B cell (primary cell): ENCODE data around the gene RENBP. TPM values are rescaled to one million over a fixed set of nuclear protein-coding genes. Genes with fewer than 3 reads are reported as not detected.

Source experiments
- ATAC-seq: fragments of 200-7000 bp; cut with Tn5 transposase; one replicate; pipeline ENCODE4 v1.10.0; 2021; ENCODE audit warnings: low read depth, mild to moderate bottlenecking, moderate number of reproducible peaks, moderate library complexity
- CTCF ChIA-PET: fragments of 350-600 bp; sonication (Branson Sonifier 250); formaldehyde crosslinking; loops from one replicate; lab custom pipeline; 2021; ENCODE audit warnings: antibody characterized with exemption, inconsistent platforms; lab: Charles Lee
- POLR2A ChIA-PET: fragments of 350-600 bp; sonication (Branson Sonifier 250); formaldehyde crosslinking; loops from one replicate; lab custom pipeline; 2021; ENCODE audit warnings: antibody characterized with exemption; lab: Charles Lee
- DNase-seq: peaks from one replicate; pipeline ENCODE4 v3.0.0; 2013
- H2AFZ ChIP-seq: 2 replicates; pipeline ENCODE4 v1.6.1; 2012; ENCODE audit warnings: mild to moderate bottlenecking, low read depth, low read length; ENCODE audit not compliant: insufficient read depth, poor library complexity, severe bottlenecking
- H3K27ac ChIP-seq, 2 donors: 1 replicate in 1 of 2; 2 replicates in 1 of 2; pipeline ENCODE4 v1.5.1; 2012 to 2013; ENCODE audit warnings: low read length in 2 of 2, mild to moderate bottlenecking in 2 of 2, moderate library complexity in 1 of 2
- H3K27me3 ChIP-seq, 4 experiments: fragments of 200-600 bp in 1 of 4; sonication (generic) in 1 of 4; replicated peaks in 1 of 4; 1 replicate in 2 of 4; 2 replicates in 2 of 4; pipeline versions ENCODE4 v1.6.1 to v1.7.0; 2013 to 2016; ENCODE audit warnings: low read length in 3 of 4, mild to moderate bottlenecking in 2 of 4, mixed read lengths in 1 of 4, moderate library complexity in 1 of 4; ENCODE audit not compliant: insufficient read depth in 4 of 4, control insufficient read depth in 3 of 4; ENCODE audit errors: control extremely low read depth in 1 of 4
- H3K36me3 ChIP-seq, 2 experiments: replicated peaks in 1 of 2; 1 replicate in 1 of 2; 2 replicates in 1 of 2; pipeline versions ENCODE4 v1.6.1 to v1.7.1; 2013; ENCODE audit warnings: low read length in 1 of 2; ENCODE audit not compliant: insufficient read depth in 2 of 2, control insufficient read depth in 1 of 2; ENCODE audit errors: control extremely low read depth in 1 of 2, extremely low read depth in 1 of 2
- H3K4me1 ChIP-seq, 2 donors: fragments of 200-600 bp in 1 of 2; sonication (generic) in 1 of 2; 1 replicate in 1 of 2; 2 replicates in 1 of 2; pipeline versions ENCODE4 v1.5.1 to v1.6.1; 2013 to 2017; ENCODE audit warnings: low read length in 2 of 2; ENCODE audit not compliant: control insufficient read depth in 2 of 2, insufficient read depth in 2 of 2
- H3K4me2 ChIP-seq: replicated peaks from 2 replicates; pipeline ENCODE3; 2012; ENCODE audit warnings: mild to moderate bottlenecking, low read depth, low read length; ENCODE audit not compliant: poor library complexity, severe bottlenecking
- H3K4me3 ChIP-seq, 5 experiments: fragments of 200-600 bp in 1 of 5; sonication (generic) in 1 of 5; 1 replicate in 3 of 5; 2 replicates in 2 of 5; pipeline versions ENCODE4 v1.5.1 to v1.7.0; 2011 to 2016; ENCODE audit warnings: low read length in 4 of 5, mild to moderate bottlenecking in 4 of 5, low read depth in 2 of 5, control low read depth in 1 of 5, moderate library complexity in 1 of 5; ENCODE audit not compliant: insufficient read depth in 1 of 5; ENCODE audit errors: control extremely low read depth in 1 of 5, extremely low read depth in 1 of 5
- H3K79me2 ChIP-seq: fragments of 200-600 bp; sonication (generic); one replicate; pipeline ENCODE4 v1.6.0; 2016; ENCODE audit warnings: low read length; ENCODE audit not compliant: control insufficient read depth, insufficient read depth
- H3K9ac ChIP-seq: fragments of 200-600 bp; sonication (generic); 2 replicates; pipeline ENCODE4 v1.6.1; 2017; ENCODE audit warnings: mild to moderate bottlenecking, low read length, moderate library complexity
- H3K9me3 ChIP-seq, 3 donors: one replicate each; pipeline versions ENCODE4 v1.6.1 to v1.7.1; 2013; ENCODE audit warnings: low read length in 2 of 3; ENCODE audit not compliant: control insufficient read depth in 2 of 3, insufficient read depth in 1 of 3; ENCODE audit errors: control extremely low read depth in 1 of 3
- H4K20me1 ChIP-seq: 2 replicates; pipeline ENCODE4 v1.6.0; 2012; ENCODE audit warnings: mild to moderate bottlenecking, low read length; ENCODE audit not compliant: insufficient read depth, control insufficient read depth, poor library complexity, severe bottlenecking
- H3K27ac Mint-ChIP-seq: one replicate; pipeline ENCODE4 v1.8.0; 2021; ENCODE audit warnings: mixed read lengths
- H3K27me3 Mint-ChIP-seq: one replicate; pipeline ENCODE4 v1.8.0; 2021; ENCODE audit warnings: mixed read lengths
- H3K4me1 Mint-ChIP-seq: one replicate; pipeline ENCODE4 v1.8.0; 2021; ENCODE audit warnings: mixed read lengths
- H3K4me3 Mint-ChIP-seq: one replicate; pipeline ENCODE4 v1.8.0; 2021; ENCODE audit warnings: mixed read lengths
- H3K9me3 Mint-ChIP-seq: one replicate; pipeline ENCODE4 v1.8.0; 2022; ENCODE audit warnings: mixed read lengths; ENCODE audit not compliant: insufficient read depth
- EZH2 ChIP-seq: IDR thresholded peaks from 2 replicates; pipeline ENCODE4 v1.6.1; 2012; ENCODE audit warnings: borderline replicate concordance, low read depth, mild to moderate bottlenecking, moderate library complexity, low read length; ENCODE audit not compliant: insufficient read depth, poor library complexity, severe bottlenecking
- WGBS: methylation state at CpG from one replicate; pipeline ENCODE4 v1.1.5; 2013; ENCODE audit warnings: missing lambda C conversion rate; ENCODE audit not compliant: insufficient coverage; 5-methylcytosine and 5-hydroxymethylcytosine counted together
- intact Hi-C: fragments of 100-400 bp; cut with micrococcal nuclease; formaldehyde crosslinking; loops from one replicate; pipeline ENCODE4 v1.10.0; 2022
- polyA plus RNA-seq: library from polyadenylated mRNA; depleted of rRNA; stranded (reverse); fragments of >200 nt; gene quantifications from 2 replicates; pipeline ENCODE4 v1.2.3, GENCODE V29; 2012
- total RNA-seq, 2 donors: library from RNA; stranded (reverse); fragments of 120-200 nt in 1 of 2; gene quantifications; 1 replicate in 1 of 2; 2 replicates in 1 of 2; pipeline versions ENCODE4 v1.2.3 to v1.2.4, GENCODE V29; 2013 to 2022
- TF ChIP-seq, protein P1 (sequence below): fragments of 200-600 bp; IDR thresholded peaks from one replicate; pipeline ENCODE4 v1.8.0; 2022; ENCODE audit warnings: antibody characterized with exemption, mild to moderate bottlenecking

RENBP gene
- total and polyA plus RNA-seq, 2 donors (not counting 1 experiment from before 2014, with no cell fraction given) = 30.6 to 39.2 TPM

- peaks cover 4 to 26% of the 10 kb centered on the region in 2 donors for H3K4me1 ChIP-seq
- H3K79me2 ChIP-seq = peaks cover 5% of the 10 kb centered on the region
- H3K27me3 ChIP-seq = no peaks in the 10 kb centered on the region
- no peaks in the 10 kb centered on the region for H3K9me3 ChIP-seq
- no peak overlapping the region for H2AFZ ChIP-seq
- H3K27ac Mint-ChIP-seq = peak overlapping the region; percentile 15
- H3K4me1 Mint-ChIP-seq = peaks cover 13% of the 10 kb centered on the region
- H3K4me3 Mint-ChIP-seq = no peak overlapping the region
- no peak overlapping the region for H3K4me3 ChIP-seq
- H3K36me3 ChIP-seq = peaks cover 0 to 47% of the 10 kb centered on the region in 2 experiments
- ChIA-PET POLR2A (interaction anchor here (0.6 to 5.8 kb wide), 2 partner anchors 10 to 23 kb away, joined by 4 to 58 read pairs; partner anchors contain the start of gene ARHGAP4), CTCF (interaction anchor here (1.0 to 15.4 kb wide), 6 partner anchors 13 to 262 kb away, joined by 3 to 325 read pairs (median 20); partner anchors contain the start of genes ARHGAP4, NAA10 and PLXNB3)
- no peak for TF ChIP-seq EZH2
- TF ChIP-seq, protein P1, sequence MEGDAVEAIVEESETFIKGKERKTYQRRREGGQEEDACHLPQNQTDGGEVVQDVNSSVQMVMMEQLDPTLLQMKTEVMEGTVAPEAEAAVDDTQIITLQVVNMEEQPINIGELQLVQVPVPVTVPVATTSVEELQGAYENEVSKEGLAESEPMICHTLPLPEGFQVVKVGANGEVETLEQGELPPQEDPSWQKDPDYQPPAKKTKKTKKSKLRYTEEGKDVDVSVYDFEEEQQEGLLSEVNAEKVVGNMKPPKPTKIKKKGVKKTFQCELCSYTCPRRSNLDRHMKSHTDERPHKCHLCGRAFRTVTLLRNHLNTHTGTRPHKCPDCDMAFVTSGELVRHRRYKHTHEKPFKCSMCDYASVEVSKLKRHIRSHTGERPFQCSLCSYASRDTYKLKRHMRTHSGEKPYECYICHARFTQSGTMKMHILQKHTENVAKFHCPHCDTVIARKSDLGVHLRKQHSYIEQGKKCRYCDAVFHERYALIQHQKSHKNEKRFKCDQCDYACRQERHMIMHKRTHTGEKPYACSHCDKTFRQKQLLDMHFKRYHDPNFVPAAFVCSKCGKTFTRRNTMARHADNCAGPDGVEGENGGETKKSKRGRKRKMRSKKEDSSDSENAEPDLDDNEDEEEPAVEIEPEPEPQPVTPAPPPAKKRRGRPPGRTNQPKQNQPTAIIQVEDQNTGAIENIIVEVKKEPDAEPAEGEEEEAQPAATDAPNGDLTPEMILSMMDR = no peak
- WGBS = 46% methylated on average over 13 of the region's 30 CpGs
- H3K9me3 Mint-ChIP-seq = no peaks in the 10 kb centered on the region
- no peak overlapping the region for H3K9ac ChIP-seq
- intact Hi-C loops = no loop called here
- H4K20me1 ChIP-seq = no peaks in the 10 kb centered on the region
- no peak overlapping the region for H3K4me2 ChIP-seq
- H3K27me3 Mint-ChIP-seq = no peaks in the 10 kb centered on the region
- DNase-seq = no peak
- no peak for ATAC-seq
- no peak overlapping the region for H3K27ac ChIP-seq
Measured at GRCh38 chrX:153948847-153949805, 4.7 kb upstream of the RENBP start.
